GM10266 (cell line): ENCODE data around the gene SPATS2L.

Source experiments
- DNase-seq: peaks from one replicate; pipeline ENCODE4 v3.0.0; 2012; ENCODE audit errors: extremely low spot score
- TF ChIP-seq, protein P1 (sequence below): IDR thresholded peaks from 2 replicates; pipeline ENCODE4 v1.5.1; 2012; ENCODE audit warnings: mild to moderate bottlenecking, low read depth; ENCODE audit not compliant: control insufficient read depth, insufficient read depth; ENCODE audit errors: missing control alignments

The SPATS2L gene

DNA sequence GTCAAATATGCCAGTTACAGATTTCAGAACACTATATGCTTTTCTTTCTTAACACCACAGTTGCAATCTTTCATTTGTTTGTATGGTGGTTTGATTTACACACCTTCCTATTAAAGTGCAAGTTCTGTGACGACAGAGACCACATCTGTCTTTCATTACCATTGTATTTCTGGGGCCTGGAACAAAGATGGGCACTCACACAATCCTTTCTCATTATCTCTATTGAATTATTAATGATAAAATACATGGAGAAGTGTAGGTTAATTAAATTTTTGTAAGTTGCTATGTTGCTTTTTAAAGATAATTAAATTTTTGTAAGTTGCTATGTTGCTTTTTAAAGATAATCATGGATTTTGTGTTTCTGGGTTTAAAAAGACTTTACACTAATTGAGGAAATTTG, 123.5 kb downstream of the SPATS2L start:
- TF ChIP-seq, protein P1, sequence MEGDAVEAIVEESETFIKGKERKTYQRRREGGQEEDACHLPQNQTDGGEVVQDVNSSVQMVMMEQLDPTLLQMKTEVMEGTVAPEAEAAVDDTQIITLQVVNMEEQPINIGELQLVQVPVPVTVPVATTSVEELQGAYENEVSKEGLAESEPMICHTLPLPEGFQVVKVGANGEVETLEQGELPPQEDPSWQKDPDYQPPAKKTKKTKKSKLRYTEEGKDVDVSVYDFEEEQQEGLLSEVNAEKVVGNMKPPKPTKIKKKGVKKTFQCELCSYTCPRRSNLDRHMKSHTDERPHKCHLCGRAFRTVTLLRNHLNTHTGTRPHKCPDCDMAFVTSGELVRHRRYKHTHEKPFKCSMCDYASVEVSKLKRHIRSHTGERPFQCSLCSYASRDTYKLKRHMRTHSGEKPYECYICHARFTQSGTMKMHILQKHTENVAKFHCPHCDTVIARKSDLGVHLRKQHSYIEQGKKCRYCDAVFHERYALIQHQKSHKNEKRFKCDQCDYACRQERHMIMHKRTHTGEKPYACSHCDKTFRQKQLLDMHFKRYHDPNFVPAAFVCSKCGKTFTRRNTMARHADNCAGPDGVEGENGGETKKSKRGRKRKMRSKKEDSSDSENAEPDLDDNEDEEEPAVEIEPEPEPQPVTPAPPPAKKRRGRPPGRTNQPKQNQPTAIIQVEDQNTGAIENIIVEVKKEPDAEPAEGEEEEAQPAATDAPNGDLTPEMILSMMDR = no peak
- DNase-seq = no peak

- DNase-seq = no peak
- TF ChIP-seq, protein P1 = no peak
Measured at GRCh38 chr2:200431996-200432705, 125.7 kb downstream of the SPATS2L start.

DNA sequence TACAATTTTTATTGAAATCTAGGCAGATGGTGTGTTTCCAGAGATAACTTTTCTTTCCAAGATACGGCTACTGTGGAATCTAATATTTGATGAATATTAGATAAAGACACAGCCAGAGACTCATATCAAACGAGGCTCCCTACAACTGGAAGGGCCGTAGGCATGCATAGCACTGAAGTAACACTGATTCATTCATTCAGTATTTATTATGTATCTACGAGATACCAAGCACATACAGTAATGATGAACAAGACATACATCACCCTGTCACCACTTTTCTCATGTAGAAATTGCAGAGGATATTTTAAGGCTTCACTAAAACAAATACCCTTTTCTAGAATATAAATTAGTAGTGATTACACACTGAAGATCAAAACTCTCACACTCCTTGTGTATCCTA, 128.9 kb downstream of the SPATS2L start:
- TF ChIP-seq, protein P1 = no peak
- no peak for DNase-seq

- DNase-seq = no peak
- TF ChIP-seq, protein P1 = no peak
Measured at GRCh38 chr2:200438251-200438650, 131.8 kb downstream of the SPATS2L start.

DNA sequence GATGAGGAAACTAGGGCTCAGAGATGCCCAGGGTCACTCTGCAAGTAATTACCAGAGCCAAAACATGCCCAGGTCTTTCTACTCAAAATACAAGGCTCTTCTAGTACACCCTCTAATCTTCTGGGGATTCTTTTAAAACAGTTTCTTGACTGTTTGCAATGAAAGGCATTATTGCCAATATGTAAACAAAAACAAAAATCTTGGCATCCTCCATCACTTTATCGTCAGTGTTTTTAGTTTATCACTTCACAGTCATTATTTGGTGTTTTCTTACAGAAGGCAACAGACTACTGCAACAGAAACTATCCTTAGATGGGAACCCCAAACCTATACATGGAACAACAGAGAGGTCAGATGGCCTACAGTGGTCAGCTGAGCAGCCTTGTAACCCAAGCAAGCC, 132.4 kb downstream of the SPATS2L start:
- DNase-seq = no peak
- TF ChIP-seq, protein P1 = no peak

DNA sequence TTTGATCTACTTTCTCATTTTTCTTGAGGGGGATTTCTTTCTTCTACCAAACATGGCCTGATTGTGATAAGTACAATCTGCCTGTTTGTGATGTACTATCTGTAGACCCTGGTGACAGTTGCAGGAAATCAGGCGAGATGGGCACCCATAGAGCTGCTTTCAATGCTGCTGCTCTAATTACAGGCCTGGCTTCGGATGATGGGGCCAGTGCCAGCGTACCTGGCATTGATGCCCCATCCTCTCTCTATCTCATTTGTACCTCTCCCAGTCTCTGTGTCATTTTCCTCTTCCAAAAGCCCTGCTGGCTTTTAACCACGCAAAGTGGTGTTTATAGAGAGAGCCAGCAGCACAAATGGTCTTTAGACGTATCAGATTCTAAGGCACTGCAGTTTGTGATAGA, 133.5 kb downstream of the SPATS2L start:
- DNase-seq = no peak
- TF ChIP-seq, protein P1 = no peak

- no peak for DNase-seq
- TF ChIP-seq, protein P1 = no peak
Measured at GRCh38 chr2:200442471-200442870, 136.0 kb downstream of the SPATS2L start.
